Mesendoderm (in vitro differentiated cells): ENCODE results near the gene APOBR.

Source experiments
- DNase-seq: peaks from one replicate; pipeline ENCODE4 v3.0.0; 2013
- H2AK5ac ChIP-seq: 2 replicates; pipeline ENCODE4 v1.6.1; 2013; ENCODE audit warnings: low read length, inconsistent platforms
- H2BK120ac ChIP-seq: 2 replicates; pipeline ENCODE4 v1.6.1; 2013; ENCODE audit warnings: low read depth, mild to moderate bottlenecking, low read length, moderate library complexity, mixed read lengths
- H2BK15ac ChIP-seq: replicated peaks from 2 replicates; pipeline ENCODE4 v1.6.1; 2013; ENCODE audit warnings: low read depth, mild to moderate bottlenecking, moderate library complexity
- H2BK5ac ChIP-seq: 2 replicates; pipeline ENCODE4 v1.6.1; 2013; ENCODE audit warnings: low read length, inconsistent platforms
- H3K18ac ChIP-seq: 2 replicates; pipeline ENCODE4 v1.6.1; 2013; ENCODE audit warnings: mild to moderate bottlenecking, low read length, mixed read lengths
- H3K23ac ChIP-seq: one replicate; pipeline ENCODE4 v1.6.1; 2013; ENCODE audit warnings: low read length
- H3K27ac ChIP-seq: 2 replicates; pipeline ENCODE4 v1.5.1; 2013; ENCODE audit warnings: low read depth, mild to moderate bottlenecking, inconsistent platforms, low read length, moderate library complexity
- H3K27me3 ChIP-seq: 2 replicates; pipeline ENCODE4 v1.6.1; 2013; ENCODE audit warnings: low read length, control low read depth, mild to moderate bottlenecking, inconsistent platforms; ENCODE audit not compliant: insufficient read depth, poor library complexity
- H3K36me3 ChIP-seq: 2 replicates; pipeline ENCODE4 v1.6.1; 2013; ENCODE audit warnings: low read length, inconsistent platforms; ENCODE audit not compliant: control insufficient read depth, insufficient read depth
- H3K4ac ChIP-seq: one replicate; pipeline ENCODE4 v1.6.1; 2013; ENCODE audit warnings: low read depth, mild to moderate bottlenecking, low read length, moderate library complexity
- H3K4me1 ChIP-seq: 2 replicates; pipeline ENCODE4 v1.6.1; 2013; ENCODE audit warnings: low read depth, low read length, inconsistent platforms; ENCODE audit not compliant: control insufficient read depth
- H3K4me2 ChIP-seq: 2 replicates; pipeline ENCODE4 v1.6.1; 2013; ENCODE audit warnings: low read length
- H3K4me3 ChIP-seq: 2 replicates; pipeline ENCODE4 v1.5.1; 2013; ENCODE audit warnings: mild to moderate bottlenecking, low read length
- H3K56ac ChIP-seq: one replicate; pipeline ENCODE4 v1.6.1; 2013; ENCODE audit warnings: low read length
- H3K79me1 ChIP-seq: 2 replicates; pipeline ENCODE4 v1.6.1; 2013; ENCODE audit warnings: low read length, inconsistent platforms
- H3K79me2 ChIP-seq: 2 replicates; pipeline ENCODE4 v1.6.1; 2013; ENCODE audit warnings: mild to moderate bottlenecking, low read length; ENCODE audit not compliant: control insufficient read depth, insufficient read depth
- H3K9ac ChIP-seq: 2 replicates; pipeline ENCODE4 v1.6.1; 2013; ENCODE audit warnings: low read length, inconsistent platforms
- H4K5ac ChIP-seq: one replicate; pipeline ENCODE4 v1.6.1; 2013; ENCODE audit warnings: low read length
- H4K8ac ChIP-seq: one replicate; pipeline ENCODE4 v1.6.1; 2013; ENCODE audit warnings: low read depth, mild to moderate bottlenecking, control low read depth, low read length, moderate library complexity
- WGBS: extraction: QIAGEN DNeasy Blood & Tissue Kit; methylation state at CpG from one replicate; pipeline ENCODE4 v1.1.7; 2013; ENCODE audit warnings: low lambda C conversion rate, missing lambda C conversion rate; ENCODE audit not compliant: insufficient coverage; ENCODE audit errors: extremely low coverage; 5-methylcytosine and 5-hydroxymethylcytosine counted together

The APOBR gene

GRCh38 chr16:28532940-28533647, 38.7 kb downstream of the APOBR start:
- Histone ChIP-seq H3K4ac (no peak overlapping the region), H3K27ac (no peak overlapping the region)

GRCh38 chr16:28534542-28535373, 40.3 kb downstream of the APOBR start:
- Histone ChIP-seq H3K56ac (no peak overlapping the region), H2BK15ac (no peak overlapping the region), H3K79me2 (no peaks in the 10 kb centered on the region), H3K27me3 (no peaks in the 10 kb centered on the region), H4K8ac (no peak overlapping the region), H2AK5ac (no peak overlapping the region), H2BK120ac (no peak overlapping the region), H3K4me2 (no peak overlapping the region), H2BK5ac (no peak overlapping the region), H4K5ac (no peak overlapping the region), H3K27ac (no peak overlapping the region), H3K4me1 (no peaks in the 10 kb centered on the region), H3K4me3 (no peak overlapping the region), H3K79me1 (no peaks in the 10 kb centered on the region), H3K9ac (no peak overlapping the region), H3K36me3 (no peaks in the 10 kb centered on the region), H3K23ac (no peak overlapping the region), H3K18ac (no peak overlapping the region), H3K4ac (no peak overlapping the region)
- no CpG with 5 or more reads among the region's 5 CpGs for WGBS
- no peak for DNase-seq

More at GRCh38 chr16:28532940-28533647, 38.7 kb downstream of the APOBR start:
- H3K79me1 ChIP-seq = no peaks in the 10 kb centered on the region
- H3K9ac ChIP-seq = no peak overlapping the region
- H3K27me3 ChIP-seq = no peaks in the 10 kb centered on the region
- H2BK5ac ChIP-seq = no peak overlapping the region
- H3K4me2 ChIP-seq = no peak overlapping the region
- H2AK5ac ChIP-seq = no peak overlapping the region
- H3K23ac ChIP-seq = no peak overlapping the region
- no CpG with 5 or more reads among the region's 5 CpGs for WGBS
- H4K5ac ChIP-seq = no peak overlapping the region
- DNase-seq = no peak
- no peaks in the 10 kb centered on the region for H3K36me3 ChIP-seq
- H4K8ac ChIP-seq = no peak overlapping the region
- no peaks in the 10 kb centered on the region for H3K4me1 ChIP-seq
- H3K56ac ChIP-seq = no peak overlapping the region
- no peaks in the 10 kb centered on the region for H3K79me2 ChIP-seq
- H3K18ac ChIP-seq = no peak overlapping the region
- H3K4me3 ChIP-seq = no peak overlapping the region
- H2BK120ac ChIP-seq = no peak overlapping the region
- no peak overlapping the region for H2BK15ac ChIP-seq

- Histone ChIP-seq H3K79me1 (no peaks in the 10 kb centered on the region), H3K4me1 (no peaks in the 10 kb centered on the region), H3K36me3 (no peaks in the 10 kb centered on the region), H3K27ac (no peak overlapping the region), H3K9ac (no peak overlapping the region), H3K27me3 (no peaks in the 10 kb centered on the region), H2AK5ac (no peak overlapping the region), H2BK120ac (no peak overlapping the region), H3K56ac (no peak overlapping the region), H3K23ac (no peak overlapping the region), H4K5ac (no peak overlapping the region), H4K8ac (no peak overlapping the region), H2BK5ac (no peak overlapping the region), H3K79me2 (no peaks in the 10 kb centered on the region), H3K4me3 (no peak overlapping the region), H3K4me2 (no peak overlapping the region), H2BK15ac (no peak overlapping the region), H3K4ac (no peak overlapping the region), H3K18ac (no peak overlapping the region)
- no CpG with 5 or more reads among the region's 6 CpGs for WGBS
- DNase-seq = no peak
Measured at GRCh38 chr16:28537076-28537475, 42.6 kb downstream of the APOBR start.

GRCh38 chr16:28537964-28538732, 43.7 kb downstream of the APOBR start:
- H2BK5ac ChIP-seq = no peak overlapping the region
- no peak for DNase-seq
- no peaks in the 10 kb centered on the region for H3K36me3 ChIP-seq
- WGBS = no CpG with 5 or more reads among the region's 13 CpGs
- H3K27me3 ChIP-seq = no peaks in the 10 kb centered on the region
- H2BK15ac ChIP-seq = no peak overlapping the region
- H2AK5ac ChIP-seq = no peak overlapping the region
- H3K23ac ChIP-seq = no peak overlapping the region
- no peak overlapping the region for H3K56ac ChIP-seq
- H3K4me1 ChIP-seq = no peaks in the 10 kb centered on the region
- H3K4ac ChIP-seq = no peak overlapping the region
- no peak overlapping the region for H4K5ac ChIP-seq
- H3K79me2 ChIP-seq = no peaks in the 10 kb centered on the region
- no peak overlapping the region for H3K4me3 ChIP-seq
- no peak overlapping the region for H4K8ac ChIP-seq
- H3K27ac ChIP-seq = no peak overlapping the region
- H3K9ac ChIP-seq = no peak overlapping the region
- H2BK120ac ChIP-seq = no peak overlapping the region
- no peak overlapping the region for H3K18ac ChIP-seq
- H3K79me1 ChIP-seq = no peaks in the 10 kb centered on the region
- no peak overlapping the region for H3K4me2 ChIP-seq

GRCh38 chr16:28538733-28539596, 44.5 kb downstream of the APOBR start, which contains the start of gene NUPR1:
Gene NUPR1 (minus strand): TSS chr16:28538974. CDS start chr16:28538907, 67 bp downstream.
- H3K36me3 ChIP-seq = no peaks in the 10 kb centered on the region
- H3K4me2 ChIP-seq = no peak within 1 kb of the TSS
- no peaks in the 10 kb centered on the region for H3K79me2 ChIP-seq
- H2BK15ac ChIP-seq = no peak within 1 kb of the TSS
- H3K27me3 ChIP-seq = no peaks in the 10 kb centered on the region
- no peak within 1 kb of the TSS for H2BK5ac ChIP-seq
- no peak within 1 kb of the TSS for H3K4me3 ChIP-seq
- H3K9ac ChIP-seq = no peak within 1 kb of the TSS
- no peak within 1 kb of the TSS for H3K23ac ChIP-seq
- no CpG with 5 or more reads among the region's 22 CpGs for WGBS
- H2BK120ac ChIP-seq = no peak within 1 kb of the TSS
- H4K5ac ChIP-seq = no peak within 1 kb of the TSS
- H3K79me1 ChIP-seq = no peaks in the 10 kb centered on the region
- H2AK5ac ChIP-seq = no peak within 1 kb of the TSS
- H3K4ac ChIP-seq = no peak within 1 kb of the TSS
- H3K4me1 ChIP-seq = no peaks in the 10 kb centered on the region
- DNase-seq = peak; percentile 11
- H4K8ac ChIP-seq = no peak within 1 kb of the TSS
- no peak within 1 kb of the TSS for H3K56ac ChIP-seq
- H3K27ac ChIP-seq = no peak within 1 kb of the TSS
- no peak within 1 kb of the TSS for H3K18ac ChIP-seq
